Subcutaneous abdominal adipose tissue (tissue), 5 donors: ENCODE results near the gene FSTL3.
A peak's percentile ranks its signal among the peaks of the same experiment; 100 is the strongest.
"Not testable (repeated sequence)": the region's sequence is repeated elsewhere in the genome, so short reads cannot be mapped to it uniquely, and the experiment has no call there.

ENCODE experiments used
- H3K27ac ChIP-seq: one replicate; pipeline ENCODE4 v1.7.0; 2013; ENCODE audit warnings: low read depth, mild to moderate bottlenecking, inconsistent platforms, low read length, moderate library complexity
- H3K27me3 ChIP-seq, 5 donors: one replicate each; pipeline ENCODE4 v1.7.0; 2013; ENCODE audit warnings: low read length in 5 of 5, inconsistent platforms in 1 of 5; ENCODE audit not compliant: control insufficient read depth in 5 of 5, insufficient read depth in 4 of 5
- H3K36me3 ChIP-seq, 5 donors: one replicate each; pipeline ENCODE4 v1.7.0; 2013; ENCODE audit warnings: low read length in 5 of 5; ENCODE audit not compliant: control insufficient read depth in 5 of 5, insufficient read depth in 5 of 5
- H3K4me1 ChIP-seq, 5 donors: one replicate each; pipeline ENCODE4 v1.7.0; 2013; ENCODE audit warnings: low read length in 5 of 5, mild to moderate bottlenecking in 3 of 5, moderate library complexity in 1 of 5; ENCODE audit not compliant: control insufficient read depth in 5 of 5, insufficient read depth in 5 of 5
- H3K4me3 ChIP-seq, 5 donors: one replicate each; pipeline ENCODE4 v1.7.0; 2013; ENCODE audit warnings: low read length in 5 of 5, low read depth in 1 of 5
- H3K9ac ChIP-seq, 5 donors: one replicate each; pipeline ENCODE4 v1.7.0; 2013; ENCODE audit warnings: low read length in 5 of 5, mild to moderate bottlenecking in 4 of 5, moderate library complexity in 3 of 5
- H3K9me3 ChIP-seq, 5 donors: one replicate each; pipeline ENCODE4 v1.7.0; 2013; ENCODE audit warnings: low read length in 5 of 5; ENCODE audit not compliant: control insufficient read depth in 5 of 5
- donor health status: healthy.
- donor health status: healthy.
- donor health status: healthy.
- donor health status: healthy.
- donor health status: healthy.

The FSTL3 gene

GRCh38 chr19:698529-698928 is 22.3 kb downstream of the FSTL3 start:
- H3K27me3 ChIP-seq = peaks cover 0 to 14% (median 5%) of the 10 kb centered on the region in 5 donors
- not testable (repeated sequence) for H3K36me3 ChIP-seq, H3K9me3 ChIP-seq, H3K4me3 ChIP-seq, H3K9ac ChIP-seq, H3K4me1 ChIP-seq, H3K27ac ChIP-seq

GRCh38 chr19:699885-700284 is 23.7 kb downstream of the FSTL3 start:
- H3K4me1 ChIP-seq = peaks cover 0 to 13% (median 7%) of the 10 kb centered on the region in 5 donors
- H3K27ac ChIP-seq, H3K9ac ChIP-seq, H3K9me3 ChIP-seq, H3K27me3 ChIP-seq, H3K36me3 ChIP-seq, H3K4me3 ChIP-seq: not testable (repeated sequence)

GRCh38 chr19:702847-703246 is 26.7 kb downstream of the FSTL3 start:
- Histone ChIP-seq H3K4me1 (peaks cover 0 to 20% (median 13%) of the 10 kb centered on the region in 5 donors), H3K4me3 (peak overlapping the region in 3 of 5 donors; percentile 50 to 57 (median 53))
- not testable (repeated sequence) for H3K27ac ChIP-seq, H3K36me3 ChIP-seq, H3K27me3 ChIP-seq, H3K9me3 ChIP-seq, H3K9ac ChIP-seq

GRCh38 chr19:703329-703650 is 27.1 kb downstream of the FSTL3 start:
- Histone ChIP-seq H3K36me3 (no peaks in the 10 kb centered on the region), H3K27me3 (no peaks in the 10 kb centered on the region), H3K27ac (no peak overlapping the region), H3K4me1 (peaks cover 0 to 24% (median 18%) of the 10 kb centered on the region in 5 donors), H3K4me3 (peak overlapping the region in 4 of 5 donors; percentile 29 to 57 (median 52)), H3K9ac (peak overlapping the region in 1 of 5 donors; percentile 14), H3K9me3 (peaks cover 0 to 3% (median 0%) of the 10 kb centered on the region in 5 donors)

DNA sequence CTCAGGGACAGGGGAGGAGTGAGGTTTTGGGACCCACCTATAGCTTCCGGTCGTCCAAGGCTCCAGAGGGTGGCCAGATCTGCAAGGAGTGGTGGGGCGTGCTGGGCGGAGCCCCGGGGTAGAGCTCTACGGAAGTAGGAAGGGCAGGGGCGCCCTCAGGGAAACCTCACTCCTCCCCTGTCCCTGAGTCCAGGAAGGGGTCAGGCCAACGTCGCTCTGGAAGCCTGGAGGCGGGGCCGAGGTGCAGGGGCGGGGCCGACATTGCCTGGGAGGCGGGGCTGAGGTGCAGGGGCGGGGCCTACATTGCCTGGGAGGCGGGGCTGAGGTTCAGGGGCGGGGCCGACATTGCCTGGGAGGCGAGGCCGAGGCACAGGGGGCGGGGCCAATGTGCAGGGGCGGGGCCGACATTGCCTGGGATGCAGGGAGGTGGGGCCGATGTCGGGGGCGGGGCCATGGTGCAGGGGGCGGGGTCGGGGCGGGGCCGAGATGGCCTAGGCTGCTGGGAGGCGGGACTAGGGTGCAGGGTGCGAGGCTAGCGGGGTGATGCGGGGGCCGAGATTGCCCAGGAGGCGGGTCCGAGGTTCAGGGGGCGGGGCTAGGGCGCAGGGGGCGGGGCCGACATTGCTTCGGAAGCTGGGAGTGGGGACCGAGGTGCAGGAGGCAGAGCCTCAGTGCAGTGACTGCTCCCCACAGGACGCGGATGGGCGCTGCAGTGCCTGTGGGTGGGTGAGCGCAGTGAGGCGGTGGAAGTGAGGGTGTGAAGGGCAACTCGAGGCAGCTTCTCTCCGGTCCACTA is 27.7 kb downstream of the FSTL3 start:
- no peak overlapping the region for H3K27ac ChIP-seq
- H3K27me3 ChIP-seq = no peaks in the 10 kb centered on the region
- peak overlapping the region in 4 of 5 donors; percentile 29 to 57 (median 52) for H3K4me3 ChIP-seq

DNA sequence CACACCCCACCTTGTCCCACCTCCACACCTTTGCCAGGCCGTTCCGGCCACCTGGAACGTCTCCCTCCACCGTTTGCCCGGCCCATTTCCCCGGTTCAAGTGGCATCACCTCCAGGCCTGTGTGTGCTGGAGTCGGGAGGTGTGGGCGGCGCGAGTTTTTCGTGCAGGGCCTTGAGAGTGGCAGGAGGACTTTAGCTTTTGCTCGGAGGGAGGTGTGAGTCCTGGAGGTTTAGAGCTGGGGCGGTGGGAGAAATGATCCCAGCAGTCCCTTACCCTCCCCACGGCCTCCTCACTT is 28.2 kb downstream of the FSTL3 start:
- Histone ChIP-seq H3K4me1 (peaks cover 0 to 26% (median 20%) of the 10 kb centered on the region in 5 donors), H3K36me3 (no peaks in the 10 kb centered on the region), H3K9ac (no peak overlapping the region), H3K27me3 (no peaks in the 10 kb centered on the region), H3K4me3 (peak overlapping the region in 3 of 5 donors; percentile 31 to 42 (median 40)), H3K27ac (no peak overlapping the region), H3K9me3 (peaks cover 0 to 3% (median 0%) of the 10 kb centered on the region in 5 donors)

More for the DNA sequence above, 27.7 kb downstream of the FSTL3 start:
- peak overlapping the region in 1 of 5 donors; percentile 14 for H3K9ac ChIP-seq
- no peaks in the 10 kb centered on the region for H3K36me3 ChIP-seq
- H3K4me1 ChIP-seq = peaks cover 0 to 26% (median 20%) of the 10 kb centered on the region in 5 donors
- peaks cover 0 to 3% (median 0%) of the 10 kb centered on the region in 5 donors for H3K9me3 ChIP-seq

DNA sequence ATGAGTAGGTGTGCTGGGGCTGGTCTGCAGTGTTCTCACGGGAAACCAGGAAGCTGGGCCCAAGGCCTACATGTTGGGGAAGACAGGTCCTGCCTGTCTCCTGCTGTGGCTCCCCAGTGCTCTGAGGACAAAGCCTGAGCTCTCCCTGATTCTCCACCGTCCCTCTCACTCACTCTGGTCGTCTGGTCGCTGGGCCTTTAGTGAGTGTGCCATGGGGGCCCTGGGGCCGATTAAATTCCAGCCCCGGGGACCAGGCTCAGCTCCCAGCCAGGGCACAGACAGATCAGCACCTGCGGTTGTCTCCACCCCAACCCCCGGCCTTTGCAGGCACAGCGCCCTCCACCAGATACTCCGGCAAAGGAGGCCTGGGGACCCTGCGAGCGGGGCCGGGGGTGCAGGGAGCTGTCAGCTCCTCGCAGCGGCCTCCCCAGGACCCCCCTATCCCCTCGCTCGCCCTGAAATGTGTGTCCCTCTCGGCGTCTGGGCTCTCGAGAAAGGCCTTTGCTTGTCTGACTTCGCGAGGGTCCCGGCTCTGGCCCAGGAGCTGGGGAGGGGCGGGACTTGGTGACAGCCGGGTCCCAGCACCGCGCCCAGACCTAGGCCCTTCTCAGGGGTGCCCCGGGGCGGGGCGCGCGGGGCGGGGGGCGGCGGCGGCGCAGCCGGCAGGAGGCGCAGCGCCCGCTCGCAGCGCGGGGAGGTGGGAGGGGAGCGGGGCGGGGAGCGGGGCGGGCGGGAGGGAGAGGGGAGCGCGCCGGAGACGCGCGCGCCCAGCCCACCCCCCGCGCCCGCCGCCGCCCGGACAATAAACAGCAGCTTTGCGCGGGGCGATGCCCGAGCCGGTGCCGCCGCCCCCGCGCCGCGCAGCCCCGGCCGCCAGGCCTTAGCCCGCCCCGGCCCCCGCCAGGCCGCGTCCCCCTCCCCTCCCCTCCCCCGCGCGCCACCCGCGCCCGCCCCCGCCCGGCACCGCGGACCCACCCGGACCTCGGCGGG is 32.3 kb downstream of the FSTL3 start, which contains the start of gene PALM:
Gene PALM, plus strand, starts transcription at position 782 of the 990 bp plus-strand sequence. CDS start 212 bp downstream, outside the sequence.
- Histone ChIP-seq H3K36me3 (peaks cover 0 to 3% (median 0%) of the 10 kb centered on the region in 5 donors), H3K9ac (peak within 1 kb of the TSS; percentile 16 to 83 (median 73)), H3K27ac (peak within 1 kb of the TSS; percentile 87), H3K4me1 (peaks cover 0 to 49% (median 45%) of the 10 kb centered on the region in 5 donors), H3K27me3 (no peaks in the 10 kb centered on the region), H3K4me3 (peak within 1 kb of the TSS in 4 of 5 donors; percentile 66 to 79 (median 76)), H3K9me3 (peaks cover 0 to 3% (median 0%) of the 10 kb centered on the region in 5 donors)

DNA sequence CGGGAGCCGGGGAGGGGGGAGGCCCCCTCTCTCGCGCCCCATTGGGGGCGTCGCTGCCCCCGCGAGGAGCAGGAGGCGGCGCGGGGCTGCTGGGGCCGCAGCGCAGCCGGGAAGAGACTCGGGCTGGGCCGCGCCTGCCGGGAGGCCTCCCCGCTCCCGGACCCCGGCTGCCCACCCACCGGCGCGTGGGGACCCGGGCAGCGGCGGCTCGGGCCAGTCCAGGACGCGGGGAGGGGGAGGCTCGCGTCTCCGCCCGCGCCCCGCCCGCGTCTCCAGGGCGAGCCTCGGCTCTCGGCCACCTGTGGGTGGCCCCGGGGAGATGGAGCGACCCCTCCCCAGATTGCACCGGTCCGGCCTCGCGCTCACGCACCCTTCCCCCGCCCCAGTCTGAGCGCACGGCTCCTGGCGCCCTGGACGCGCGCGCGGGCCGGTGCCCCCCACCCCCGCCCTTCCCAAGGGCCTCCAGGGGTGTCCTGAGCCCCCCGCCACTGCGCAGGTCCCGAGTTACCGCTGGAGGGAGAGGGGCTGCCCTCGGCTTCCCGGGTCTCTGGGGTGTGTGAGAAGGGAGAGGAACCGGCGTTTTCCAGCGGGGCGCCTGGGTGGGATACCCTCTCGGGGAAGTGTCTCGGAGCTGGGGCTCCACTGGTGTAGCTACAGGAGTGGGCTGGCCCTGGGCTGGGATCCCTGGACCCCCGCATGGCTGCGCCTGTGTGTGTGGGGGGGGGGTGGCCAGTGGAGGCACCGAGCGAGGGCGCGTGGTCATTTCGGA is 33.2 kb downstream of the FSTL3 start:
- Histone ChIP-seq H3K27me3 (no peaks in the 10 kb centered on the region), H3K9ac (peak overlapping the region in 4 of 5 donors; percentile 64 to 83 (median 73)), H3K27ac (peak overlapping the region; percentile 87), H3K36me3 (peaks cover 0 to 3% (median 0%) of the 10 kb centered on the region in 5 donors), H3K4me1 (peaks cover 0 to 47% (median 40%) of the 10 kb centered on the region in 5 donors), H3K9me3 (peaks cover 0 to 3% (median 0%) of the 10 kb centered on the region in 5 donors), H3K4me3 (peak overlapping the region in 4 of 5 donors; percentile 66 to 79 (median 76))

GRCh38 chr19:709965-710571 is 33.9 kb downstream of the FSTL3 start:
- Histone ChIP-seq H3K9me3 (peaks cover 0 to 3% (median 0%) of the 10 kb centered on the region in 5 donors), H3K27me3 (no peaks in the 10 kb centered on the region), H3K4me3 (peak overlapping the region in 4 of 5 donors; percentile 66 to 79 (median 76)), H3K9ac (peak overlapping the region in 4 of 5 donors; percentile 64 to 83 (median 73)), H3K4me1 (peaks cover 0 to 47% (median 39%) of the 10 kb centered on the region in 5 donors), H3K27ac (peak overlapping the region; percentile 87), H3K36me3 (peaks cover 0 to 3% (median 0%) of the 10 kb centered on the region in 5 donors)
